Loucy (cell line): Measurements from ENCODE around the gene CXCR5.

ENCODE experiments used
- CTCF ChIP-seq: fragments of 200-600 bp; sonication (generic); conservative IDR thresholded peaks from 2 replicates; pipeline ENCODE4 v1.5.1; 2014; ENCODE audit warnings: mild to moderate bottlenecking, antibody characterized with exemption, low read length
- EZH2phosphoT487 ChIP-seq: fragments of 200-600 bp; IDR thresholded peaks from 2 replicates; pipeline ENCODE4 v1.6.1; 2018; ENCODE audit warnings: antibody characterized with exemption, mild to moderate bottlenecking, moderate library complexity, borderline replicate concordance

- no peak for TF ChIP-seq CTCF
- no peak for TF ChIP-seq EZH2phosphoT487
Observed at GRCh38 chr11:118931571-118931970, 47.9 kb downstream of the CXCR5 start.
